Measurements from ENCODE around the gene TNK1.
"Not testable (repeated sequence)": the region's sequence is repeated elsewhere in the genome, so short reads cannot be mapped to it uniquely, and the experiment has no call there.

Gene TNK1

GRCh38 chr17:7367918-7368598 lies 12.8 kb upstream of the TNK1 start:
- no peak for TF ChIP-seq CTCF (IDR thresholded peaks at IDR 0.05; ENCODE audit: extremely low read depth, insufficient read depth, missing control alignments)
- no peak for DNase-seq (ENCODE audit: low spot score)
- in situ Hi-C loops (cut with MboI; ENCODE audit: low pct_unique_long_range_greater_than_20kb, low sequenced_read_pairs, unreplicated experiment): loop anchor here (25.0 kb wide), 1 partner anchor 194 kb away; the partner anchor contains the start of genes SENP3 and TNFSF13

DNA sequence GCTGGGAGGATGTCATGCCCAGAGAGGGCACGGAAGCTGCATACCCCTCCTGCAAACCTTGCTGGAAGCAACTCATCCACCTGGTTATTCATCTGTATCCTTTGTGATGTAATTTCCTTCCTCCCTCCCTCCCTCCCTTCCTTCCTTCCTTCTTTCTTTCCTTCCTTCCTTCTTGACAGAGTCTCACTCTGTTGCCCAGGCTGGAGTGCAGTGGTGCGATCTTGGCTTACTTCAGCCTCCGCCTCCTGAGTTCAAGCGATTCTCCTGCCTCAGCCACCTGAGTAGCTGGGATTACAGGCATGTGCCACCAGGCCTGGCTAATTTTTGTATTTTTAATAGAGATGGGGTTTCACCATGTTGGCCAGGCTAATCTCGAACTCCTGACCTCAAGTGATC lies 12.3 kb upstream of the TNK1 start:
- in situ Hi-C loops (cut with MboI; ENCODE audit: low pct_unique_long_range_greater_than_20kb, low sequenced_read_pairs, unreplicated experiment): loop anchor here (25.0 kb wide), 1 partner anchor 194 kb away; the partner anchor contains the start of genes SENP3 and TNFSF13

GRCh38 chr17:7369825-7370224 lies 11.1 kb upstream of the TNK1 start:
- in situ Hi-C loops (cut with MboI; ENCODE audit: low pct_unique_long_range_greater_than_20kb, low sequenced_read_pairs, unreplicated experiment): loop anchor here (25.0 kb wide), 1 partner anchor 192 kb away; the partner anchor contains the start of genes SENP3 and TNFSF13
- no peak for TF ChIP-seq CTCF (IDR thresholded peaks at IDR 0.05; ENCODE audit: extremely low read depth, insufficient read depth, missing control alignments)
- no peak for DNase-seq (ENCODE audit: low spot score)

More for the DNA sequence above, 12.3 kb upstream of the TNK1 start:
- not testable (repeated sequence) for DNase-seq (ENCODE audit: low spot score)

GRCh38 chr17:7370853-7371252 lies 10.0 kb upstream of the TNK1 start:
- in situ Hi-C loops (cut with MboI; ENCODE audit: low pct_unique_long_range_greater_than_20kb, low sequenced_read_pairs, unreplicated experiment): loop anchor here (25.0 kb wide), 1 partner anchor 191 kb away; the partner anchor contains the start of genes SENP3 and TNFSF13
- TF ChIP-seq CTCF (IDR thresholded peaks at IDR 0.05; ENCODE audit: extremely low read depth, insufficient read depth, missing control alignments): no peak
- no peak for DNase-seq (ENCODE audit: low spot score)

- in situ Hi-C loops (cut with MboI; ENCODE audit: low pct_unique_long_range_greater_than_20kb, low sequenced_read_pairs, unreplicated experiment): loop anchor here (25.0 kb wide), 1 partner anchor 188 kb away; the partner anchor contains the start of genes SENP3 and TNFSF13
- DNase-seq (ENCODE audit: low spot score): no peak
- no peak for TF ChIP-seq CTCF (IDR thresholded peaks at IDR 0.05; ENCODE audit: extremely low read depth, insufficient read depth, missing control alignments)
These were observed 6.5 kb upstream of the TNK1 start for GRCh38 chr17:7374353-7374752.

DNA sequence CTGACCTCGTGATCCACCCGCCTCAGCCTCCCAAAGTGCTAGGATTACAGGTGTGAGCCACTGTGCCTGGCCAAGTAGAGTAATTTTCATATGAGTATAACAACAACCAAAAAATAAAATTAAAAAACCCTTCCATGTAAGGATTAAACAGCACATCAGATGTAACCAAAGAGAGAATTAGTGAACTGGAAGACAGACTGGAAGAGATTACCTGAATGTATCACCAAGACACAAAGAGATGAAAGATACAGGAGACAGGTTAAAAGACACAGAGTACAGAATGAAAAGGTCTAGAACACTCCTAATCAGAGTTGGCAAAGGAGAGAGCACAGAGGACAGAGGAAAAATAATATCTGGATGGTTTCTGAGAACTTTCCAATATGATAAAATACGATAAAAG lies 1.8 kb upstream of the TNK1 start:
- in situ Hi-C loops (cut with MboI; ENCODE audit: low pct_unique_long_range_greater_than_20kb, low sequenced_read_pairs, unreplicated experiment): no loop called here
- DNase-seq (ENCODE audit: low spot score): no peak
- no peak for TF ChIP-seq CTCF (IDR thresholded peaks at IDR 0.05; ENCODE audit: extremely low read depth, insufficient read depth, missing control alignments)

DNA sequence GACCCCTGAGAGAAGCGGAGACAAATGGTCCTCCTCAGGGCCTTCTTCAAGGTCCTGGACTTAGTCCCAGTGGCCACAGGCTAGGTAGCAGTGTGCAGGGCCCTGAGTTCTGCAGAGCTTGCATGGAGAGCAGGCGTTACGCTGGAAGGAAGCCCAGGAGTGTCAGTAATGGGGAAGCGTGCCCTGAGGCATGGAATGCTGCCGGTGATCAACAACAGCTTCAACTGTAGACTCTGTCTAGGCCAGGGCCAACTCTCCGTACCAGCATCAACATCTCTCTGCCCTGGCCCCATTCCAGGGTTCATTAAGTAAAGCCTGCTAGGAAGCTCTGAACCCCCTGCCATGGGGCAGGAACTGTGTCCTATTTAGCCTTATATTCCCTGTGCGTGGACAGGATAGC lies 568 bp upstream of the TNK1 start:
- TF ChIP-seq CTCF (IDR thresholded peaks at IDR 0.05; ENCODE audit: extremely low read depth, insufficient read depth, missing control alignments): no peak
- in situ Hi-C loops (cut with MboI; ENCODE audit: low pct_unique_long_range_greater_than_20kb, low sequenced_read_pairs, unreplicated experiment): no loop called here
- DNase-seq (ENCODE audit: low spot score): no peak
